GM19328 (cell line): ENCODE measurements around the gene KCNQ1OT1.

Experiments used
- ATAC-seq: cut with Tn5 transposase; IDR thresholded peaks from one replicate; pipeline ENCODE4 v1.9.1; 2021; ENCODE audit warnings: mild to moderate bottlenecking, moderate library complexity; ENCODE audit not compliant: unreplicated experiment

The KCNQ1OT1 gene

GRCh38 chr11:2574553-2575535 is 125.0 kb downstream of the KCNQ1OT1 start:
- no peak for ATAC-seq

DNA sequence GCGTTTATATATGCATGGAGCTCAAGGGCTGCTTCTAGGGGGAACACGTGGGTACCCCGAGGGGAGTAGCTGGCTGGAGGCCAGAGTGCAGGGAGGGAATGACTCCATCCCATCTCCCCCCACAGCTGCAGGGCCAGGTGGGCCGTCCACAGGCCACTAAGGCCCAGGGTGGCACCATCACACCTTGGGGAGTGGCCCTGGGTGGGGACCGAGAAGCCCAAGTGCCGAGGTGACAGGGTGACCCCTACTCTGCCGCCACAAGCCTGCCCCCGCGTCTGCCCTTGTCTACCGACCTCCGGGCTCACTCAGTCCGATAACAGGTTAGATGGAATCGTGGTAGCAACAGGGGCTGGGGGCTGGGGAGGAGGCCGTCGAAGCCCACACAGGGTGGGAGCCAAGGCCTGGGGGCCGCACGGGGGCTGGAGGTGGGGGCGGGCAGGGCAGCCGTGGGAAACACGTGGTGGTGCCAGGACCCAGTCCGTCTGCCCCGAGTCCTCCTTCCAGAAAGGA is 125.7 kb downstream of the KCNQ1OT1 start:
- no peak for ATAC-seq

DNA sequence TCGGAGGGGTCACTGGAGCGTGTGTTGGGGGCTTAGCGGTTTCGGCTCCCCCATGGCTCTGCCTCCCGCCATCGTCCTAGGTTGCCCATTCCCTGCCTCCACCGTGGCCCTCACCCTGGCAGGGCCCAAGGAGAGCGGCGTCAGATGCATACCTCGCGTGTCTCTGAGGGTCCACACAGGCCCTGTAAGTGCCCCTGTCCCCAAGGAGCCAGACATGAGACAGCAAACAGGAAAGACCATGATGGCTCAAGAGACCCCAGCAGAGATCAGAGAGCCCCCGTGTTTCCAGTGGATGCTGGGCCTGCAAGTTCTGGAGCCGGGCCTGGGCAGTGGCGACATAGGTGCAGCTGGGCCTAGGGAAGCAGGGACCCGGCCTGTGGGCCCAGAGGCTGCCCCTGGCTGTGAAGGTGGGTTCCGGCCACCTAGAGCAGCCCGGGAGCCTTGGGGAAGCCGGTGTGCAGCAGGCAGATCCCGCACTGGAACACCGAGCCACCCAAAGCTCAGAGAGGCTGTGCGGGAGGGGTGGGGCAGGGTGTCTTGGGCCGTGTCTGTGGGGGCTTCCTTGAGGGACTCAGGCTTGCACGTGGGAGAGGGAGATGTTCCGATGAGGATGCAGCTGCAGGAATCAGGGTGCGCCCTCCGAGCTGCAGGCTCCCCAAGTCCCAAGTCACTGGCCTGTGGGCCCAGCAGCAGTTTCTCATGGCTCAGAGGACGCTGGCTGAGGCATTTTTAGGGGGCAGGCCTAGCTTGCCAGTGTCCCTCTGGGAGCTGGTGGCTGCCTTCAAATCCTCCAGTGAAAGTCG is 126.4 kb downstream of the KCNQ1OT1 start:
- ATAC-seq = no peak

GRCh38 chr11:2572491-2573239 is 127.1 kb downstream of the KCNQ1OT1 start:
- no peak for ATAC-seq

- no peak for ATAC-seq
Observed at GRCh38 chr11:2571598-2572281, 128.1 kb downstream of the KCNQ1OT1 start.

DNA sequence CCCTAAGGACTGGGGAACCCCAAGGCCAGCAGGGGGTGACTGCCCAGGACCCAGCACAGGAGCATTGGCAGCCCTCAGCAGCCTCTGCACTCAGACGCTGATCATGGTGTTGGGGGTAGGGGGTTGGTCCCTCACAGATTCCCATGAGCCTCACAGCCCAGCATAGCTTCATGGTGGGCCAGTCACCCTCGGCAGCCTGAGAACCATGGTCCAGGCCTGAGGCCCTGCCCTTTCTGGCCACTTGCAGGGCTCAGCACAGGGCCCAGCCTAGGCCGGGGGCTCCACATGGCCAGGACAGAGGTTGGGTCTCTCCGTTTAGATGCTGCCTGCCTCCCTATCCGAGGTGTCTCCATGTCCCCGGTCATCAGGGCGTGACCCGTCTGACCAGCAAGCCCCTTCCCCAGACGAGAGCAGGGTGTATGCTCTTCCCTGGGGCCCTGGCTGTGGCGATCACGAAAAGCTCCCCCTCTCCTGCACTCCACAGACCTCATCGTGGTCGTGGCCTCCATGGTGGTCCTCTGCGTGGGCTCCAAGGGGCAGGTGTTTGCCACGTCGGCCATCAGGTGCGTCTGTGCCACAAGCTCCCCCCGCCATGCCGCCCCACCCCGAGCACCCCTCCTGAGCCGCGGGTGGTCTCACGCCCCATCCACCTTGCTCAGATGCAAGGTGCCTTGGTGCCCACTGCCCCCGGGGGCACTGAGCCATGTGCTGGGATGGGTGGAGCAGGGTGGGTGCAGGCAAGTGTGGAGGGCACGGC is 128.8 kb downstream of the KCNQ1OT1 start:
- ATAC-seq = no peak

- no peak for ATAC-seq
Observed at GRCh38 chr11:2570211-2570811, 129.5 kb downstream of the KCNQ1OT1 start.

- ATAC-seq = no peak
Observed at GRCh38 chr11:2569731-2570210, 130.0 kb downstream of the KCNQ1OT1 start.

- ATAC-seq = no peak
Observed at GRCh38 chr11:2569321-2569721, 130.5 kb downstream of the KCNQ1OT1 start.

- ATAC-seq = no peak
Observed at GRCh38 chr11:2567026-2567671, 132.6 kb downstream of the KCNQ1OT1 start.

DNA sequence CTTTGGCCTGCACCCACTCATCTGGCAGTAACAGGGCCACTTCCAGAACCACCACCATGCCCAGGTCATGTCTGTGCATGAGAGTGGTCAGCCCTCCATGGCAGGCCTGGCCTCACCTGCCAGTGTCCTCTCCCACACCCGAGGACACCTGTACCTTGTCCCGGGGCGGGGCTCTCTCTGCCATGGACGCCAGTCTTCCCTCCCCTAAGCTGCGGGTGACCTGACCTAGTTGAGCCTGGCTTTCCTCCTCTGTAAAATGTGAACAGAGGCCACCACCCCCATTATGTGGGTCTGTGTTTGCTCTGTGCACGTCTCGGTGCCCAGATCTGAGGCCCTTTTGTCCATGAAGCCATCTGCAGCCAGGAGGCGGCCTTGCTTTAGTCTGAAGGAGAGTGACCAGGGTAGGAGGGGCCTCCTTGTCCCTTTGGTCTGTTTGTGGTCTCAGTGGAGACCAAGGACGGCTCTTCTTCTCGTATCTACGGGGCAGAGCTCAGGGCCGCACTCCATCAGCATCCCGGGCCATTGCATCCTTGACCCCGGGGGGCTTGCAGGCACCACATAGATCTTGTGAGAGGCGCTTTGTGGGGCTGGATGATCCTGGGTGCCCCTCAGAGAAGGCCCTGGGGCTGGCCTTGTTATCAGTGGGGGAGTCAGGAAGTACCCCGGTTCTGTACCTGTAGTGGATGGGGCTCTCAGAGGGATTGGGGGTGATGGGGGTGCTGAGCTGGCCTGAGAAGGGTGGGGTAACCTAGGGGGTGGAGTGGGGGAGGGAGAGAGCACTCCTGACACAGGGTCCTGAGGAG is 133.4 kb downstream of the KCNQ1OT1 start:
- no peak for ATAC-seq

GRCh38 chr11:2565447-2566222 is 134.2 kb downstream of the KCNQ1OT1 start:
- ATAC-seq = no peak

DNA sequence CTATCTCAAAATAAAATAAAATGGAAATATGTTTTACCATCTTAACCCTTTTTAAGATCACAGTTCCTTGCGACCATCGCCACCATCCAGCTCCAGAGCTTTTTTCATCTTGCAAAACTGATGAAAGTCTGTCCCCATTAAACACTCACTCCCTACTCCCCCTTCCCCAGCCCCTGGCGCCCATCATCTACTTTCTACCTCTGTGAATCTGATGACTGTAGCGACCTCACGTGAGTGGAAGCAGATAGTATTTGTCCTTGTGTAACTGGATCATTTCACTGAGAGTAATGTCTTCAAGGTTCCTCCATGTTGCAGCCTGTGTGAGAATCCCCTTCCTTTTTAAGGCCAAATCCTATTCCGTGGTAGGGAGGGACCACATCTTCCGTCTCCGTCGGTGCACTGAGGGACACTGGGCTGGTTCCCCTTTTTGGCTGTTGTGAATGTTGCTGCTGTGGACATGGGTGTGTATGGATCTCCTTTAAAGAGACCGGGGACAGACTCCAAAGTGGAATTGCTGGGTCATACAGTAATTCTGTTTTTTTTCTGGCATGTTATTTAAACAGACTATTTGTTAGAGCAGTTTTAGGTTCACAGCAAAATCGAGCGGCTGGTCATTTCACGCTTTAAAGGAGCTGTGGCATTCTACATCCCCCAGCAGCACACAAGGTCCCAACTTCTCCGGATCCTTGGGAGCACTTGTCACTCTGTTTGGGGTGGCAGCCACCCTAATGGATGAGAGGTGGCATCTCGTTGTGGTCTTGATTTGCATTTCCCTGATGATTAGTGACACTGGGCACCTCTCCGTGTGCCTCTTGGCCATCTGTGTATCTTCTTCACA is 135.0 kb downstream of the KCNQ1OT1 start:
- no peak for ATAC-seq

GRCh38 chr11:2564008-2564530 is 135.7 kb downstream of the KCNQ1OT1 start:
- no peak for ATAC-seq

DNA sequence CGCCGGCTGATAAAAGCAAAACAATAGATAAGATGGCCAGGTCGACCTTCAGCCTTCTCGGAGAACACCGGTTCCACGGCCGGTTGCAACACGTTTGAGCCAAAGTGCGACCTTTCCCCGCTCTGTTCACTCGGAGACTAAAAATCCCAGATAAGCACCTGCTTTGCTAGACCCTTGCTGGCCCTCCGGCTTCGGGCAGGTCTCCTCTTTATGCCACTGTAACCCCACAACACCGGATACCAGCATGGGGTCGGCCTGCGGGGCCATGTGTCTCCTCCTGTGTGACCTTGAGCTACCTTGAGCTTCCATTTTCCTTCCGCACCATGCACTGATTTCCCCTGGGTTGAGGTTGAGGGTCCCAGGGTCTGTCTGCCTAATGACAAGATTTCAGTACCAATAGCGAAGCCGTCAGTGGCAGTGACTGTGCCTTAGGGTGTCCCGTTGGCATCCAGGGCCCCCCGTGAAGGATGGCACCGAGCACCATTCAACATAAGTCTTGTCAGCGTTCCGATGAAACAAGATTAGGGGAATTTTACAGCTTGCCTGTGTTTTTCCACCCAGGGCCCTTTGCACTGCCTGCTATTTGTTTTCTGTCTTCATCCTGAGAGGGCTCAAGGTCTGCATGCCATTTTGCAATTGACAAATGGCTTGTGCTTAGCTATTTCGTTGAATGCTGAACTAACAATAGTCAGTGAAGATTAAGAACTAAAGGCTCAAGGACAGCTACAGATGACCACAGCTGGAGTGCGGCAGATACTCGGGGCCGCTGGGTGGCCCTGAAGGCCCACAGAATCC is 136.4 kb downstream of the KCNQ1OT1 start:
- no peak for ATAC-seq
